Measurements from ENCODE around the gene IL1RN. TPM values are rescaled to one million over a fixed set of nuclear protein-coding genes. Genes with fewer than 3 reads are reported as not detected.

IL1RN gene
- total and polyA plus RNA-seq, 2 of the 13 experiments (the other 11 are each of a cell fraction or from before 2014, with no cell fraction given): 21.2 to 101 TPM

GRCh38 chr2:113124984-113125855, 2.2 kb upstream of the IL1RN start (continued):
- TF ChIP-seq GRHL1 (CRISPR knock-in tag; conservative IDR thresholded peaks at IDR 0.05) (no peak), ZNF30 (CRISPR knock-in tag; IDR thresholded peaks at IDR 0.05) (no peak), HOXA3 (CRISPR knock-in tag; IDR thresholded peaks at IDR 0.05) (no peak), ISL2 (CRISPR knock-in tag; IDR thresholded peaks at IDR 0.05) (no peak), FOXO4 (CRISPR knock-in tag; conservative IDR thresholded peaks at IDR 0.05) (no peak), MED13 (CRISPR knock-in tag; IDR thresholded peaks at IDR 0.05) (no peak), FOXP4 (CRISPR knock-in tag; IDR thresholded peaks at IDR 0.05) (peak; percentile 60; the same call in 1 of the 2 replicates), ZBTB46 (CRISPR knock-in tag; IDR thresholded peaks at IDR 0.05; ENCODE audit: borderline replicate concordance) (no peak), ZNF720 (CRISPR knock-in tag; IDR thresholded peaks at IDR 0.05) (no peak), ZBTB7B (CRISPR knock-in tag; IDR thresholded peaks at IDR 0.05) (no peak), NFATC3 (CRISPR knock-in tag; IDR thresholded peaks at IDR 0.05) (no peak), ZBTB14 (CRISPR knock-in tag; IDR thresholded peaks at IDR 0.05) (no peak), FOXC1 (CRISPR knock-in tag; IDR thresholded peaks at IDR 0.05; ENCODE audit: borderline replicate concordance) (no peak), HOXA5 (CRISPR knock-in tag; IDR thresholded peaks at IDR 0.05) (no peak), RAD51 (IDR thresholded peaks at IDR 0.05; ENCODE audit: borderline replicate concordance) (no peak), SPEN (CRISPR knock-in tag; IDR thresholded peaks at IDR 0.05; ENCODE audit: low read depth) (no peak), IKZF4 (CRISPR knock-in tag; IDR thresholded peaks at IDR 0.05; ENCODE audit: borderline replicate concordance, low read depth, not compliant biosample characterization) (no peak), ZNF703 (CRISPR knock-in tag; IDR thresholded peaks at IDR 0.05; ENCODE audit: borderline replicate concordance) (no peak)
